ENCODE data around the gene PDCD4. TPM values are rescaled to one million over a fixed set of nuclear protein-coding genes. Genes with fewer than 3 reads are reported as not detected.

The PDCD4 gene
- total RNA-seq, 4 donors from 2014 or later: 98.3 to 724 (median 511) TPM

- peaks cover 17 to 85% (median 42%) of the 10 kb centered on the region in 4 donors for H3K4me1 ChIP-seq
- H3K27ac ChIP-seq: peak overlapping the region; percentile 15 to 29 (median 20)
- no peaks in the 10 kb centered on the region for H3K27me3 ChIP-seq
- WGBS, 2 donors (ENCODE audit: low coverage in 1 of 2): 67 to 73% methylated on average over 3 of the region's 3 CpGs
- intact Hi-C loops (cut with DNase I; ENCODE audit: low total_unique reads) (no loop called here), in situ Hi-C loops (cut with MboI; ENCODE audit: low pct_ligation_motif_present in 1 of 4, low pct_unique_long_range_greater_than_20kb in 1 of 4, low sequenced_read_pairs in 3 of 4) (loop anchor here in 3 of 4 donors (10.0 to 25.0 kb wide), 5 partner anchors 75 to 568 kb away; partner anchors contain the start of gene SMNDC1 (in 1 of the 3))
- no peak for DNase-seq
- H3K4me3 ChIP-seq: no peak overlapping the region
- H3K9me3 ChIP-seq: no peaks in the 10 kb centered on the region
- H3K36me3 ChIP-seq: peaks cover 0 to 63% (median 20%) of the 10 kb centered on the region in 4 donors
- TF ChIP-seq POLR2A (IDR thresholded peaks at IDR 0.05) (no peak), EP300 (IDR thresholded peaks at IDR 0.05; ENCODE audit: low read depth) (no peak), CTCF (IDR thresholded peaks at IDR 0.05) (no peak), POLR2AphosphoS5 (IDR thresholded peaks at IDR 0.05) (no peak)
Measured at GRCh38 chr10:110880012-110880411, 8.3 kb downstream of the PDCD4 start.

GRCh38 chr10:110881247-110881646, 9.5 kb downstream of the PDCD4 start:
- intact Hi-C loops (cut with DNase I; ENCODE audit: low total_unique reads): no loop called here
- peaks cover 8 to 85% (median 40%) of the 10 kb centered on the region in 4 donors for H3K4me1 ChIP-seq
- peak overlapping the region; percentile 9 to 29 (median 14) for H3K27ac ChIP-seq
- H3K4me3 ChIP-seq: no peak overlapping the region
- in situ Hi-C loops (cut with MboI; ENCODE audit: low pct_ligation_motif_present in 1 of 4, low pct_unique_long_range_greater_than_20kb in 1 of 4, low sequenced_read_pairs in 3 of 4): loop anchor here in 3 of 4 donors (10.0 to 25.0 kb wide), 5 partner anchors 76 to 569 kb away; partner anchors contain the start of gene SMNDC1 (in 1 of the 3)
- 81 to 83% methylated on average over 8 to 9 of the region's 9 CpGs for WGBS, 2 donors (ENCODE audit: low coverage in 1 of 2)
- no peaks in the 10 kb centered on the region for H3K9me3 ChIP-seq
- TF ChIP-seq CTCF (IDR thresholded peaks at IDR 0.05): no peak
- peak in 1 of 3 donors; percentile 28 for TF ChIP-seq POLR2AphosphoS5 (IDR thresholded peaks at IDR 0.05)
- no peaks in the 10 kb centered on the region for H3K27me3 ChIP-seq
- H3K36me3 ChIP-seq: peaks cover 0 to 74% (median 21%) of the 10 kb centered on the region in 4 donors
- DNase-seq: no peak

GRCh38 chr10:110881905-110882304, 10.2 kb downstream of the PDCD4 start:
- no peak overlapping the region for H3K4me3 ChIP-seq
- no peaks in the 10 kb centered on the region for H3K9me3 ChIP-seq
- intact Hi-C loops (cut with DNase I; ENCODE audit: low total_unique reads) (no loop called here), in situ Hi-C loops (cut with MboI; ENCODE audit: low pct_ligation_motif_present in 1 of 4, low pct_unique_long_range_greater_than_20kb in 1 of 4, low sequenced_read_pairs in 3 of 4) (loop anchor here in 3 of 4 donors (10.0 to 25.0 kb wide), 5 partner anchors 77 to 570 kb away; partner anchors contain the start of gene SMNDC1 (in 1 of the 3))
- TF ChIP-seq POLR2AphosphoS5 (IDR thresholded peaks at IDR 0.05): peak in 1 of 3 donors; percentile 4
- TF ChIP-seq CTCF (IDR thresholded peaks at IDR 0.05): no peak
- no peak for TF ChIP-seq EP300 (IDR thresholded peaks at IDR 0.05; ENCODE audit: low read depth)
- TF ChIP-seq POLR2A (IDR thresholded peaks at IDR 0.05): no peak
- 52 to 53% methylated on average over 4 of the region's 4 CpGs for WGBS, 2 donors (ENCODE audit: low coverage in 1 of 2)
- peaks cover 0 to 67% (median 25%) of the 10 kb centered on the region in 4 donors for H3K36me3 ChIP-seq
- H3K27me3 ChIP-seq: no peaks in the 10 kb centered on the region
- peaks cover 7 to 83% (median 40%) of the 10 kb centered on the region in 4 donors for H3K4me1 ChIP-seq
- no peak for DNase-seq
- peak overlapping the region in 2 of 4 donors; percentile 16 to 29 for H3K27ac ChIP-seq

- Histone ChIP-seq H3K9me3 (no peaks in the 10 kb centered on the region), H3K4me1 (peaks cover 4 to 69% (median 31%) of the 10 kb centered on the region in 4 donors), H3K36me3 (peaks cover 0 to 64% (median 30%) of the 10 kb centered on the region in 4 donors), H3K4me3 (no peak overlapping the region), H3K27ac (peak overlapping the region in 3 of 4 donors; percentile 4 to 45 (median 9)), H3K27me3 (no peaks in the 10 kb centered on the region)
- intact Hi-C loops (cut with DNase I; ENCODE audit: low total_unique reads): no loop called here
- no peak for DNase-seq
- TF ChIP-seq CTCF (IDR thresholded peaks at IDR 0.05) (no peak), POLR2AphosphoS5 (IDR thresholded peaks at IDR 0.05) (peak in 2 of 3 donors; percentile 31 to 48)
- in situ Hi-C loops (cut with MboI; ENCODE audit: low pct_ligation_motif_present in 1 of 4, low pct_unique_long_range_greater_than_20kb in 1 of 4, low sequenced_read_pairs in 3 of 4): loop anchor here in 3 of 4 donors (10.0 to 25.0 kb wide), 5 partner anchors 79 to 572 kb away; partner anchors contain the start of gene SMNDC1 (in 1 of the 3)
- 80 to 99% methylated on average over 9 to 10 of the region's 10 CpGs for WGBS, 2 donors (ENCODE audit: low coverage in 1 of 2)
Measured at GRCh38 chr10:110883924-110884323, 12.2 kb downstream of the PDCD4 start.

Measured in transverse colon (tissue), 4 donors.